ENCODE data around the gene SLAMF9. TPM values are rescaled to one million over a fixed set of nuclear protein-coding genes. Genes with fewer than 3 reads are reported as not detected.

The SLAMF9 gene
- total RNA-seq, 1 donor from 2014 or later: not detected

- no peaks in the 10 kb centered on the region for H3K36me3 ChIP-seq
- intact Hi-C loops (cut with DNase I): no loop called here
These were observed 33.1 kb upstream of the SLAMF9 start for GRCh38 chr1:159987186-159987585.

GRCh38 chr1:159986531-159986930, 32.5 kb upstream of the SLAMF9 start:
- H3K4me1 ChIP-seq: peaks cover 4% of the 10 kb centered on the region
- H3K27me3 ChIP-seq: peaks cover 8% of the 10 kb centered on the region
- H3K27ac ChIP-seq: no peak overlapping the region
- H3K9me3 ChIP-seq: no peaks in the 10 kb centered on the region
- DNase-seq (no peak), ATAC-seq (no peak)
- TF ChIP-seq CTCF (IDR thresholded peaks at IDR 0.05): no peak
- intact Hi-C loops (cut with DNase I): no loop called here
- no peak overlapping the region for H3K4me3 ChIP-seq
- H3K36me3 ChIP-seq: no peaks in the 10 kb centered on the region

More at GRCh38 chr1:159987186-159987585, 33.1 kb upstream of the SLAMF9 start:
- Histone ChIP-seq H3K27ac (no peak overlapping the region), H3K4me3 (no peak overlapping the region), H3K27me3 (peaks cover 8% of the 10 kb centered on the region), H3K4me1 (peaks cover 10% of the 10 kb centered on the region), H3K9me3 (no peaks in the 10 kb centered on the region)
- TF ChIP-seq CTCF (IDR thresholded peaks at IDR 0.05): no peak
- no peak for DNase-seq
- ATAC-seq: no peak

GRCh38 chr1:159986093-159986492, 32.1 kb upstream of the SLAMF9 start:
- intact Hi-C loops (cut with DNase I): no loop called here
- no peak for DNase-seq
- TF ChIP-seq CTCF (IDR thresholded peaks at IDR 0.05): no peak
- ATAC-seq: no peak
- no peaks in the 10 kb centered on the region for H3K9me3 ChIP-seq
- no peaks in the 10 kb centered on the region for H3K4me1 ChIP-seq
- no peak overlapping the region for H3K4me3 ChIP-seq
- H3K27me3 ChIP-seq: peaks cover 8% of the 10 kb centered on the region
- H3K36me3 ChIP-seq: no peaks in the 10 kb centered on the region
- no peak overlapping the region for H3K27ac ChIP-seq

GRCh38 chr1:159985473-159985872, 31.4 kb upstream of the SLAMF9 start:
- Histone ChIP-seq H3K4me1 (no peaks in the 10 kb centered on the region), H3K27me3 (peaks cover 8% of the 10 kb centered on the region), H3K36me3 (no peaks in the 10 kb centered on the region), H3K4me3 (no peak overlapping the region), H3K9me3 (no peaks in the 10 kb centered on the region), H3K27ac (no peak overlapping the region)
- TF ChIP-seq CTCF (IDR thresholded peaks at IDR 0.05): no peak
- intact Hi-C loops (cut with DNase I): no loop called here
- no peak for DNase-seq
- ATAC-seq: no peak

GRCh38 chr1:159983681-159984080, 29.6 kb upstream of the SLAMF9 start:
- no peak for DNase-seq
- Histone ChIP-seq H3K27ac (no peak overlapping the region), H3K36me3 (no peaks in the 10 kb centered on the region), H3K9me3 (no peaks in the 10 kb centered on the region), H3K4me1 (no peaks in the 10 kb centered on the region), H3K4me3 (no peak overlapping the region), H3K27me3 (peaks cover 4% of the 10 kb centered on the region)
- no peak for TF ChIP-seq CTCF (IDR thresholded peaks at IDR 0.05)
- no peak for ATAC-seq
- intact Hi-C loops (cut with DNase I): no loop called here

- no peaks in the 10 kb centered on the region for H3K9me3 ChIP-seq
- H3K27ac ChIP-seq: no peak overlapping the region
- H3K36me3 ChIP-seq: no peaks in the 10 kb centered on the region
- H3K27me3 ChIP-seq: no peaks in the 10 kb centered on the region
- no peak overlapping the region for H3K4me3 ChIP-seq
- no peak for DNase-seq
- intact Hi-C loops (cut with DNase I): no loop called here
- no peak for ATAC-seq
- TF ChIP-seq CTCF (IDR thresholded peaks at IDR 0.05): no peak
- H3K4me1 ChIP-seq: no peaks in the 10 kb centered on the region
These were observed 28.2 kb upstream of the SLAMF9 start for GRCh38 chr1:159982280-159982679.
